Activated CD8-positive, alpha-beta T cell treated with anti-CD3 and anti-CD28 coated beads for 36 hours (primary cell): ENCODE data around the gene DFFB. TPM values are rescaled to one million over a fixed set of nuclear protein-coding genes. Genes with fewer than 3 reads are reported as not detected.

Source experiments
- ATAC-seq: fragments of 200-7000 bp; cut with Tn5 transposase; one replicate; pipeline ENCODE4 v1.10.0; 2021; ENCODE audit warnings: mild to moderate bottlenecking, moderate library complexity
- CTCF ChIA-PET: fragments of 350-600 bp; sonication (Branson Sonifier 250); formaldehyde crosslinking; loops from one replicate; lab custom pipeline; 2021; ENCODE audit warnings: antibody characterized with exemption; lab: Charles Lee
- POLR2A ChIA-PET: fragments of 350-600 bp; sonication (Branson Sonifier 250); formaldehyde crosslinking; loops from one replicate; lab custom pipeline; 2021; ENCODE audit warnings: antibody characterized with exemption; lab: Charles Lee
- DNase-seq: peaks from one replicate; pipeline ENCODE4 v3.0.0-alpha.2; 2020
- H3K27ac Mint-ChIP-seq: one replicate; pipeline ENCODE4 v1.8.0; 2021; ENCODE audit warnings: mild to moderate bottlenecking, mixed read lengths
- H3K27me3 Mint-ChIP-seq: one replicate; pipeline ENCODE4 v1.8.0; 2021; ENCODE audit warnings: mixed read lengths
- H3K36me3 Mint-ChIP-seq: one replicate; pipeline ENCODE4 v1.8.0; 2021; ENCODE audit warnings: low read depth, mixed read lengths
- H3K4me1 Mint-ChIP-seq: one replicate; pipeline ENCODE4 v1.8.0; 2021; ENCODE audit warnings: low read depth, mixed read lengths
- H3K4me3 Mint-ChIP-seq: one replicate; pipeline ENCODE4 v1.8.0; 2021; ENCODE audit warnings: mild to moderate bottlenecking, moderate library complexity, mixed read lengths
- H3K9me3 Mint-ChIP-seq: one replicate; pipeline ENCODE4 v1.8.0; 2021; ENCODE audit warnings: mixed read lengths
- CTCF ChIP-seq: fragments of 200-600 bp; IDR thresholded peaks from one replicate; pipeline ENCODE4 v1.8.0; 2022; ENCODE audit warnings: antibody characterized with exemption, mild to moderate bottlenecking
- intact Hi-C: fragments of 100-400 bp; cut with micrococcal nuclease; formaldehyde crosslinking; loops from one replicate; pipeline ENCODE4 v1.10.0; 2022
- total RNA-seq, 2 experiments: library from RNA; stranded (reverse); gene quantifications; one replicate each; pipeline ENCODE4 v1.2.3, GENCODE V29; 2021

DFFB gene
- total RNA-seq, 2 experiments from 2014 or later, result 9.3 to 9.7 TPM

- intact Hi-C loops, result no loop called here
- ChIA-PET POLR2A (no interaction called here), CTCF (no interaction called here)
- Mint-ChIP-seq H3K4me1 (no peaks in the 10 kb centered on the region), H3K36me3 (no peaks in the 10 kb centered on the region), H3K27ac (no peak overlapping the region), H3K27me3 (no peaks in the 10 kb centered on the region), H3K9me3 (no peaks in the 10 kb centered on the region), H3K4me3 (no peak overlapping the region)
- DNase-seq (no peak), ATAC-seq (no peak)
- TF ChIP-seq CTCF, result no peak
Observed at GRCh38 chr1:3814065-3814464, 43.2 kb upstream of the DFFB start.

DNA sequence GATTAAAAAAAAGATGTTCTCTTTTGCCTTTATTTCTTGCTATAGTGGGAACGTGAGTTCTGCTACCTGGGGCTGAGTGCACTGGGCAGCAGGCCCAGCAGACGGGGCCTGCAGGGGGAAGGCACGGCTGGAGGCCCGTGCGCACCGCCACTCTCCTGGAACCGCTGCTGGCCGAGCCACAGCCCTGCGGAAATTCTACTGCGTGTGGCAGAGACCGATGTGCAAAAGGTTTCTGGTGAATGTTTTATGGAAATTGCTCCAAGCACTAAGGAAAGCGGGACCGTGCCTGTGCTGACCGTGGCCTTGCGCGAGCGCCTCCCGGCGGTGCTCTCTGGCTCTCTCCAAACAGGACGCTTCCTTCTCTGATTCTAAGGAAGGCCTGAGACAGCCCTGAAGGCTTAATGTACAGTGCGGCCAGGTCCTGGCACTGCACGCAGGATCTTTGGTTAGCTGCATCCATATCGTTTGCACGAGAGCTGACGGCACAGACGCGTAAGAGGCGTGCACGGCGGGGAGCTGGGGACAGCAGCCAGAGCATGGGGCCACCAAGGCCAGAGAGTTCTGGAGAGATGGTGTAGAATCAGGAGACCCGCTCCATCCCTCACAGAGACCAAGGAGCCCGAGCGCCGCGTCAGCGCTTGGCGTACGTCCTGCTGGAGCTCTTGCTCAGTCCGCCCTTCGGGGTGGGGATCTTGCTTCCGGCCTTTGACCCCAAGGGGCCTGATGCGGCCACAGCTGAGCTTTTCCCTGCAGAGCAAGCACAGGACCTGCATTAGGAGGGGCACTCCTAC, 42.3 kb upstream of the DFFB start:
- Mint-ChIP-seq H3K9me3 (no peaks in the 10 kb centered on the region), H3K36me3 (peaks cover 2% of the 10 kb centered on the region), H3K4me1 (no peaks in the 10 kb centered on the region), H3K27me3 (no peaks in the 10 kb centered on the region), H3K27ac (no peak overlapping the region), H3K4me3 (no peak overlapping the region)
- ChIA-PET CTCF (no interaction called here), POLR2A (no interaction called here)
- TF ChIP-seq CTCF, result no peak
- DNase-seq, result no peak
- intact Hi-C loops, result no loop called here
- ATAC-seq, result no peak

- no peaks in the 10 kb centered on the region for H3K9me3 Mint-ChIP-seq
- no peak for TF ChIP-seq CTCF
- H3K27ac Mint-ChIP-seq, result no peak overlapping the region
- DNase-seq, result no peak
- H3K4me1 Mint-ChIP-seq, result no peaks in the 10 kb centered on the region
- H3K36me3 Mint-ChIP-seq, result peaks cover 5% of the 10 kb centered on the region
- ChIA-PET CTCF (no interaction called here), POLR2A (no interaction called here)
- H3K27me3 Mint-ChIP-seq, result no peaks in the 10 kb centered on the region
- no peak overlapping the region for H3K4me3 Mint-ChIP-seq
- no peak for ATAC-seq
- intact Hi-C loops, result no loop called here
Observed at GRCh38 chr1:3816331-3817137, 40.7 kb upstream of the DFFB start.

GRCh38 chr1:3817138-3817740, 40.0 kb upstream of the DFFB start:
- intact Hi-C loops, result no loop called here
- H3K36me3 Mint-ChIP-seq, result peaks cover 6% of the 10 kb centered on the region
- H3K9me3 Mint-ChIP-seq, result no peaks in the 10 kb centered on the region
- DNase-seq (no peak), ATAC-seq (no peak)
- H3K27me3 Mint-ChIP-seq, result no peaks in the 10 kb centered on the region
- POLR2A ChIA-PET, result no interaction called here
- CTCF ChIA-PET, result no interaction called here
- no peak overlapping the region for H3K4me3 Mint-ChIP-seq
- no peak for TF ChIP-seq CTCF
- H3K27ac Mint-ChIP-seq, result no peak overlapping the region
- H3K4me1 Mint-ChIP-seq, result no peaks in the 10 kb centered on the region
